Left lung (tissue), 10 donors: Measurements from ENCODE around the gene PPA1. TPM values are rescaled to one million over a fixed set of nuclear protein-coding genes. Genes with fewer than 3 reads are reported as not detected.

Source experiments
- ATAC-seq: fragments of 200-7000 bp; cut with Tn5 transposase; one replicate; pipeline ENCODE4 v1.9.1; 2020; ENCODE audit warnings: moderate library complexity
- DNase-seq, 4 donors: peaks; one replicate each; pipeline ENCODE4 v3.0.0-alpha.2; 2013 to 2020
- H3K27ac ChIP-seq, 2 donors: fragments of 200-600 bp; sonication (generic) in 1 of 2; one replicate each; pipeline versions ENCODE4 v1.5.0 to v1.8.0; 2020 to 2021
- H3K27me3 ChIP-seq, 2 donors: fragments of 200-600 bp; sonication (generic) in 1 of 2; one replicate each; pipeline versions ENCODE4 v1.5.0 to v1.8.0; 2020 to 2021
- H3K36me3 ChIP-seq, 2 donors: fragments of 200-600 bp; sonication (generic) in 1 of 2; one replicate each; pipeline versions ENCODE4 v1.5.0 to v1.8.0; 2020 to 2021
- H3K4me1 ChIP-seq, 2 donors: fragments of 200-600 bp; one replicate each; pipeline ENCODE4 v1.8.0; 2021
- H3K4me3 ChIP-seq, 2 donors: fragments of 200-600 bp; sonication (generic) in 1 of 2; one replicate each; pipeline versions ENCODE4 v1.5.0 to v1.8.0; 2020 to 2021; ENCODE audit warnings: mild to moderate bottlenecking in 1 of 2
- H3K9me3 ChIP-seq, 2 donors: fragments of 200-600 bp; sonication (generic) in 1 of 2; one replicate each; pipeline versions ENCODE4 v1.5.0 to v1.8.0; 2020 to 2021
- intact Hi-C, 2 donors: fragments of 100-400 bp; cut with DNase I; formaldehyde crosslinking; loops; one replicate each; pipeline versions ENCODE4 v1.11.2 to v1.14.2; 2022
- polyA plus RNA-seq, 6 donors: library from polyadenylated mRNA; unstranded; fragments of 120-200 nt; gene quantifications; one replicate each; pipeline ENCODE4 v1.2.1, GENCODE V29; 2013; ENCODE audit not compliant: insufficient read length in 6 of 6
- total RNA-seq, 2 donors: library from RNA; stranded (reverse); fragmentation: NEBNext Ultra II Directional; extraction: Animal tissue kit (Norgen Biotek cat#: 25700); gene quantifications; one replicate each; pipeline ENCODE4 v1.2.1, GENCODE V29; 2021
- TF ChIP-seq, protein P1 (sequence below), 2 donors: fragments of 200-600 bp; sonication (generic) in 1 of 2; IDR thresholded peaks; one replicate each; pipeline versions ENCODE4 v1.5.0 to v1.8.0; 2021; ENCODE audit warnings: antibody characterized with exemption in 2 of 2
- donor health status: DM: no; HTN: yes; CAD: no.
- donor health status: DM: no; HTN: no; CAD: no.

The PPA1 gene
- total and polyA plus RNA-seq, 8 donors, result 102 to 231 (median 129) TPM

DNA sequence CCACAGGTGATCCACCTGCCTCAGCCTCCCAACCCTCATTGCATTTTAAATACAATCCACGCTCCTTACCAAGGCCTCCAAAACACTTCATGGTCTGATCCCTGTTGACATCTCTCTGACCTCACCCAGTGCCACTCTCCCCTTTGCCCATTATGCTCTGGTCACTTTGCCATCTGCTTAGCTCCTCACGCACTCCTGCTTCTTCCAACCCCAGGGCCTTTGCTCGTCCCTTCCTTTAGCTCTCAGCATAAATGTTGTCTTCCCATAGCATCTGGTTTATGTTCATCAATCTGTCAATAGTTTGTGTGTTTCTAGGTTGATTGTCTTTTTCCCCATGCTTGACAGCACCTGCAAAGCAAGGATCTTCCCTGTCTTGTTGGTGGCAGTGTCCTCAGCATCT lies 36.5 kb upstream of the PPA1 start:
- no peak overlapping the region for H3K27ac ChIP-seq
- DNase-seq (no peak), ATAC-seq (no peak)
- intact Hi-C loops, result no loop called here
- TF ChIP-seq, protein P1, sequence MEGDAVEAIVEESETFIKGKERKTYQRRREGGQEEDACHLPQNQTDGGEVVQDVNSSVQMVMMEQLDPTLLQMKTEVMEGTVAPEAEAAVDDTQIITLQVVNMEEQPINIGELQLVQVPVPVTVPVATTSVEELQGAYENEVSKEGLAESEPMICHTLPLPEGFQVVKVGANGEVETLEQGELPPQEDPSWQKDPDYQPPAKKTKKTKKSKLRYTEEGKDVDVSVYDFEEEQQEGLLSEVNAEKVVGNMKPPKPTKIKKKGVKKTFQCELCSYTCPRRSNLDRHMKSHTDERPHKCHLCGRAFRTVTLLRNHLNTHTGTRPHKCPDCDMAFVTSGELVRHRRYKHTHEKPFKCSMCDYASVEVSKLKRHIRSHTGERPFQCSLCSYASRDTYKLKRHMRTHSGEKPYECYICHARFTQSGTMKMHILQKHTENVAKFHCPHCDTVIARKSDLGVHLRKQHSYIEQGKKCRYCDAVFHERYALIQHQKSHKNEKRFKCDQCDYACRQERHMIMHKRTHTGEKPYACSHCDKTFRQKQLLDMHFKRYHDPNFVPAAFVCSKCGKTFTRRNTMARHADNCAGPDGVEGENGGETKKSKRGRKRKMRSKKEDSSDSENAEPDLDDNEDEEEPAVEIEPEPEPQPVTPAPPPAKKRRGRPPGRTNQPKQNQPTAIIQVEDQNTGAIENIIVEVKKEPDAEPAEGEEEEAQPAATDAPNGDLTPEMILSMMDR (IDR thresholded peaks at IDR 0.05), result no peak
- H3K9me3 ChIP-seq, result no peaks in the 10 kb centered on the region
- H3K4me1 ChIP-seq, result peaks cover 0 to 25% of the 10 kb centered on the region in 2 donors
- no peaks in the 10 kb centered on the region for H3K27me3 ChIP-seq
- no peaks in the 10 kb centered on the region for H3K36me3 ChIP-seq
- H3K4me3 ChIP-seq, result no peak overlapping the region

DNA sequence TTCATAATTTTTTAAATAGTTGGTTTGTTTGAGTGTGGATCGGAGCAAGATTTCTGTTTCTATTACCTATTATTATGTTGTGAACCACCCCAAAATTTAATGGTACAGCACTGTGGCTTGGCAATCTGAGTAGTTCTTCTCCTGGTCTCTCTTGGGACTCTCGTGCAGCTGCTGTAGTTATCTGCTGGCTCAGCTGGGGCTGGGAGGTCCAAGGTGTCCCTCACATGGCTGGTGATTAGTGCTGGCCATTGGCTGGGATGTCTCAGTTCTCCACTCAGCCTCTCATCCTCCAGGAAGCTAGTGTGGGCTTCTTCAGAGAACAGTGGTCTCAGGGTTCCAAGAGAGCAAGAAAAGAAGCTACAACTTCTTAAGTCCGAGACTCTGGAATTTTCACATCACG lies 35.1 kb upstream of the PPA1 start:
- Histone ChIP-seq H3K4me1 (peaks cover 0 to 21% of the 10 kb centered on the region in 2 donors), H3K27me3 (no peaks in the 10 kb centered on the region), H3K4me3 (no peak overlapping the region), H3K27ac (no peak overlapping the region), H3K36me3 (no peaks in the 10 kb centered on the region), H3K9me3 (no peaks in the 10 kb centered on the region)
- DNase-seq, result no peak
- ATAC-seq, result no peak
- intact Hi-C loops, result no loop called here
- TF ChIP-seq, protein P1 (IDR thresholded peaks at IDR 0.05), result no peak

DNA sequence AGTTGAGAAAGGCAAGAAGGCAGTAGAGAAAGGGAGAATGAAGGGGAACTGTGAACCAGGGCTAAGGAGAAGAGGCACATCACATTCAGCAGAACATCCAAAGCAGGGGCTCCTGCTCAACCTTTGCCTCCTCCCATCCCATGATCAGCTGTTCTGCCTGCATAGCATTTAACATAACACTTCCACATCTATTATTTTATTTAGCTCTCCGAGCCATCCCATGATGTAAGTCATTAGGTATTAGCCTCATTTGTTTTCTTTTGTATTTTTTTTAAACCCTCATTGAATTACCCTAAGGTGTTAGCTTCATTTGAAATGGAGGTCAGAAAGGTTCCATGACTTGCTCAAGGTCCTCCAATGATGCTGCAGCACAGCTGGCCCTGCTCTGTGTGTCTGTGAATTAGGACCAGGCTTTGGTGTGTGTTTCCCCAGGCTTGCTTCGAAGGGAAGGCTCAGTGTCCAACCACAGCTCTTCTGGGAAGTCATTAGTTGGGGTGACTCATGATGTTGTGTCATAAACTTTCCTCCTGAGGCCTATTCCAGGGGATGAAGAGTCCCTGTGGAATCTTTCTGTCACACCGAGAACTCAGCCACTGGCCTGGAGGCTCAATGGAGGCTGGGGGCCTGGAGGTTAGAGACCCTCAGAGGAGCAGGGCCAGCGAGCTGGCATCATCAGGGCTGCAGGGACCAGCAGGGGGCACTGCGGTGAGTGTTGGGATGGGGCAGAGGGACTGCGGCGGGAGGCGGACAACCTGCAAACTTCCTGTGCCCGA lies 34.1 kb upstream of the PPA1 start:
- Histone ChIP-seq H3K27ac (no peak overlapping the region), H3K27me3 (no peaks in the 10 kb centered on the region), H3K4me3 (no peak overlapping the region), H3K36me3 (no peaks in the 10 kb centered on the region), H3K9me3 (no peaks in the 10 kb centered on the region), H3K4me1 (peaks cover 0 to 13% of the 10 kb centered on the region in 2 donors)
- TF ChIP-seq, protein P1 (IDR thresholded peaks at IDR 0.05), result peak in 1 of 2 donors; percentile 37
- DNase-seq, result no peak
- peak; percentile 73 for ATAC-seq
- intact Hi-C loops, result no loop called here

DNA sequence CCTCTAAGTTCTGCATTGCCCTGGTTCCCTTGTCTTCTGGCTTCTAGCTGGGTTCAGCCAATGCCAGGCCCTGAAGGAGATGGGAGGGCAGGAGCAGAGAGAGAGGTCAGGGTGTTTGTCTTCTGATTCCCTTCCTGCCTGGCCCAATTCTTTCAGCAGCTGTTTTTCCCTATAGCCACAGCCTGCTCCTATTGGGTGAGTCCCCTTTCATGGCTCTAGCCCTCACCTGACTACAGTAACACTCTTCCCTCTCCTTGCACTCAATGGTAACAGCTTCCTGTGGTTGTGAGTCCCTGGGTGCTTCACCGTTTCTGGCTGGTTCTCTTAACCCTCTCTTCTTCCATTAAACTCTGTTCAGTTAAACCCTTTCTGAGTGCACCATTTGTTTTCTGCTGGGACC lies 33.5 kb upstream of the PPA1 start:
- TF ChIP-seq, protein P1 (IDR thresholded peaks at IDR 0.05), result no peak
- Histone ChIP-seq H3K27ac (no peak overlapping the region), H3K36me3 (no peaks in the 10 kb centered on the region), H3K4me3 (no peak overlapping the region), H3K9me3 (no peaks in the 10 kb centered on the region), H3K4me1 (peaks cover 0 to 13% of the 10 kb centered on the region in 2 donors), H3K27me3 (no peaks in the 10 kb centered on the region)
- intact Hi-C loops, result no loop called here
- DNase-seq (no peak), ATAC-seq (no peak)

DNA sequence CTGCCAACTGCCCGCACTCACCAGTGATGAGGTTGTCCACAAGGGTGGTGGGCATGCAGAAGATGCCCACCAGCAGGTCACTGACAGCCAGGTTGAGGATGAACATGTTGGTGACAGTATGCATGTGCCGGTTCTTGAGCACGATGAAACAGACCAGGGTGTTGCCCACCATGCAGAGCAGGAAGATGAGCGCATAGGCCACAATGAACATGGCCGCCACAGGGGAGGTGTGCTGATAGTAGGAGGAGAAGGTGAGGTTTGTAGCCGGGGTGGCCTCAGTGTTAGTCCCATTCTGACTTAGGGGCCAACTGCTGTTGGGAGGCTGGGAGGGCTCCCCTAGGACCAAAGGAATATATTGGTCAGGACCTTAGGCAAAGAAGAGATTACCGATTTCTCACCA lies 32.8 kb upstream of the PPA1 start:
- H3K4me3 ChIP-seq, result no peak overlapping the region
- peaks cover 0 to 5% of the 10 kb centered on the region in 2 donors for H3K9me3 ChIP-seq
- no peaks in the 10 kb centered on the region for H3K27me3 ChIP-seq
- H3K4me1 ChIP-seq, result peaks cover 0 to 13% of the 10 kb centered on the region in 2 donors
- TF ChIP-seq, protein P1 (IDR thresholded peaks at IDR 0.05), result no peak
- H3K27ac ChIP-seq, result no peak overlapping the region
- intact Hi-C loops, result no loop called here
- ATAC-seq (no peak), DNase-seq (no peak)
- no peaks in the 10 kb centered on the region for H3K36me3 ChIP-seq
